Tibial artery (tissue), 4 donors: ENCODE data around the gene MRPS25.

Experiments
- DNase-seq, 2 donors: peaks; one replicate each; pipeline ENCODE4 v3.0.0-alpha.2; 2019
- H3K27ac ChIP-seq, 2 donors: fragments of 200-600 bp; sonication (generic) in 1 of 2; 1 replicate in 1 of 2; 2 replicates in 1 of 2; pipeline ENCODE4 v1.5.1; 2018 to 2019; ENCODE audit warnings: mild to moderate bottlenecking in 1 of 2
- H3K27me3 ChIP-seq, 2 donors: fragments of 200-600 bp; sonication (generic) in 1 of 2; one replicate each; pipeline versions ENCODE4 v1.5.1 to v1.6.0; 2016 to 2019
- H3K36me3 ChIP-seq, 3 donors: fragments of 200-600 bp; sonication (generic) in 2 of 3; one replicate each; pipeline ENCODE4 v1.5.1; 2016 to 2019; ENCODE audit warnings: mild to moderate bottlenecking in 2 of 3
- H3K4me1 ChIP-seq, 4 donors: fragments of 200-600 bp; sonication (generic) in 2 of 4; 1 replicate in 3 of 4; 2 replicates in 1 of 4; pipeline ENCODE4 v1.5.1; 2016 to 2019
- H3K4me3 ChIP-seq, 2 donors: fragments of 200-600 bp; sonication (generic) in 1 of 2; 1 replicate in 1 of 2; 2 replicates in 1 of 2; pipeline ENCODE4 v1.5.1; 2018 to 2019; ENCODE audit warnings: mild to moderate bottlenecking in 2 of 2
- H3K9me3 ChIP-seq, 3 donors: fragments of 200-600 bp; sonication (generic) in 1 of 3; one replicate each; pipeline ENCODE4 v1.5.1; 2016 to 2019
- intact Hi-C: fragments of 100-400 bp; cut with DNase I; formaldehyde crosslinking; loops from one replicate; pipeline ENCODE4 v1.15.0; 2023; ENCODE audit warnings: low total_unique reads
- TF ChIP-seq, protein P1 (sequence below), 2 experiments: fragments of 200-600 bp in 1 of 2; fragments of 450-650 bp in 1 of 2; IDR thresholded peaks; one replicate each; pipeline ENCODE4 v1.5.1; 2017 to 2019; ENCODE audit warnings: antibody characterized with exemption in 2 of 2, mild to moderate bottlenecking in 1 of 2, moderate library complexity in 1 of 2

MRPS25 gene

DNA sequence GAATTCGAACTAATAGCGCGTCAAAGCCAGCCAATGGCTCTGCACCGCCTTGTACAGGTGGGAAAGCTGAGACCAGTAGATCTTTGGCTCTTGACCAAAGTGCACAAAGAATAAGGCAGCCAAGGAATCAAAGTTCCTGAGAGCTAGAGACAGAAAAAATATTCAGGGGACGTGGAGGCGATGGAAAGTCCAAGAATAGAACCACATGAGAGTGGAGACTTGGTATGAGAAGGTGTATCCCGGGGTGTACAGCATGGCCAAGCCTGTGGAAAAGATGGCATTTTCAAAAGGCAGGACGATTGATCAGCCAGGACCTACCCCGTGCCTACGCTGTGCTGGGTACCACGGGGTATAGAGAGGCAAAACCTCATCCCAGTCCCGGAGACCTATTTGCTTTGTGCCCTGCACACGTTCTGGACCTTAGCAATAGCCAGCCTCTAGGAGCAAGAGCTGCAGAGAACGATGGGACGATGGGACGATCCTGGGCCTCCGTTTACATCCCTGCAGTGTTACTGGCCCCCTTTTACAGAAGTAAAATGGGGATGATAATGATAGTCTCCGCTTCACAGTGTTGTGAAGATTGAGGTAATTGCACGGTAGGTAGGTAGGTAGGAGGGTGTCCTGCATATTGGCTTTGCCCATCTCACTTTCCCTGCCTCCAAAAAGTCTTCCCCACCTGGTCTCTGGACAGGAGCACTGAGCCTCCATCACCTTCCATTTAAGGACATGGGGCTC is 34.4 kb upstream of the MRPS25 start:
- H3K27ac ChIP-seq: peak overlapping the region; percentile 88 to 89
- H3K36me3 ChIP-seq: peaks cover 15 to 17% (median 16%) of the 10 kb centered on the region in 3 donors
- no peak for DNase-seq
- H3K4me3 ChIP-seq: peak overlapping the region; percentile 78 to 87
- intact Hi-C loops: no loop called here
- H3K4me1 ChIP-seq: peaks cover 0 to 62% (median 41%) of the 10 kb centered on the region in 4 donors
- no peaks in the 10 kb centered on the region for H3K9me3 ChIP-seq
- no peaks in the 10 kb centered on the region for H3K27me3 ChIP-seq
- TF ChIP-seq, protein P1, sequence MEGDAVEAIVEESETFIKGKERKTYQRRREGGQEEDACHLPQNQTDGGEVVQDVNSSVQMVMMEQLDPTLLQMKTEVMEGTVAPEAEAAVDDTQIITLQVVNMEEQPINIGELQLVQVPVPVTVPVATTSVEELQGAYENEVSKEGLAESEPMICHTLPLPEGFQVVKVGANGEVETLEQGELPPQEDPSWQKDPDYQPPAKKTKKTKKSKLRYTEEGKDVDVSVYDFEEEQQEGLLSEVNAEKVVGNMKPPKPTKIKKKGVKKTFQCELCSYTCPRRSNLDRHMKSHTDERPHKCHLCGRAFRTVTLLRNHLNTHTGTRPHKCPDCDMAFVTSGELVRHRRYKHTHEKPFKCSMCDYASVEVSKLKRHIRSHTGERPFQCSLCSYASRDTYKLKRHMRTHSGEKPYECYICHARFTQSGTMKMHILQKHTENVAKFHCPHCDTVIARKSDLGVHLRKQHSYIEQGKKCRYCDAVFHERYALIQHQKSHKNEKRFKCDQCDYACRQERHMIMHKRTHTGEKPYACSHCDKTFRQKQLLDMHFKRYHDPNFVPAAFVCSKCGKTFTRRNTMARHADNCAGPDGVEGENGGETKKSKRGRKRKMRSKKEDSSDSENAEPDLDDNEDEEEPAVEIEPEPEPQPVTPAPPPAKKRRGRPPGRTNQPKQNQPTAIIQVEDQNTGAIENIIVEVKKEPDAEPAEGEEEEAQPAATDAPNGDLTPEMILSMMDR (IDR thresholded peaks at IDR 0.05): no peak

DNA sequence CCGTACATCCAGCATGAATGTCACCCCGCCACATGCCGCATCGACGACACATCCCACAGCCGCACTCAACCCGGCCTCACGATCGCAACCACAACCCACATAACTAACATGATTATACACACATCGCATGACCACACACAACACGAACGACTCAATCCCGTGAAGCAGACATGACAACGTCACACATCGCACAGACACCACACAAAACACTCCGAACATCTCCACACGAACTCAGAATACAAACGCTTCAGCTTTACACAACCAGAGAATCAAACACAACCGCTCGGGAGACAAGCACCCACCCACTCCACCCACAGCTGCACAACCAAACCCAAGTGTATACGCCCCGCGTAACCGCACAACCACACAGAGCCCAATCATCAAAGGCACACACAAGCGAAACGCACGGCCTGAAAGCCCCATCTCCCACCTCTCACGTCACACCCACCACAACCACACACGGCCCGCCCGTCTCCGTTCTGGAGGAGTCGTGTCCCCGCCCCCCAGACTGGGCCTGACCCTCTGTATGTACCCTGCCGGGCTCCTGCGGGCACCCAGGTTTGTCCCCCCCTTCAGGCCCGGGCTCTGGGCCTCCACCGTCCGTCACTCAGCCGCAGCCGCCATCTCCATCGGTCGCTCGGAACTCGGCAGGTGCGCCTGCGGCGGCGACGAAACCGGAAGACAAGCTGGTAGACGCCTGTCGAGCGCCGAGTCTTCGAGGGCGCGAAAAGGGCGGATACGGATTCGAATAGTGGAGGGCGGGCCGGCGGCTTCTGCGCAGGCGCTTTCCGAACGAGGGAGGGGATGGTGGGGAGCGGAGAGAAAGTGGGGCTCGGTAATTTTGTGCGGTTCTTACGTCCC is 33.6 kb upstream of the MRPS25 start, which contains the start of gene RBSN:
Gene RBSN (minus strand): TSS at position 646 of the 861 bp plus-strand sequence. CDS start 3,028 bp downstream, outside the sequence.
- Histone ChIP-seq H3K4me1 (peaks cover 0 to 70% (median 48%) of the 10 kb centered on the region in 4 donors), H3K36me3 (peaks cover 15 to 25% (median 16%) of the 10 kb centered on the region in 3 donors), H3K27ac (peak within 1 kb of the TSS; percentile 88 to 89), H3K9me3 (no peaks in the 10 kb centered on the region), H3K27me3 (no peaks in the 10 kb centered on the region), H3K4me3 (peak within 1 kb of the TSS; percentile 78 to 87)
- intact Hi-C loops: no loop called here
- TF ChIP-seq, protein P1 (IDR thresholded peaks at IDR 0.05): no peak
- DNase-seq: peak; percentile 95 to 97

DNA sequence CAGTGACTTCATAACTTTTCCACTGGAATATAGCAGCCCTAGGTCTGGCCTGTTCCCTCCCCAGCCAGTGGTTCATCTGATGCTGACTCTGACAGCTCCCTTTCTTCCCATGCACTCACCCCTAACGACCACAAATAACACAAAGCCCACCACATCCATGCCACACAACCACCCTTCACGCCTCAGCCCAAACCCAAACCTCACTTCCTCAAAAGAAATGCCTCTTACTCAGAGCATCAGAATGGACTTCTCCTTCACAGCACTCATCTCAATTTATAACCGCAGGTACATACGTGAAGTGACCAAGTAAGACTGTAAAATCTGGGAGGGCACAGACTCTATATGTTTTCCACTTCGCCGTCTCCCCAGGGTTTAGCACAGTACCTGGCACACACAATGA is 32.8 kb upstream of the MRPS25 start:
- peaks cover 15 to 29% (median 18%) of the 10 kb centered on the region in 3 donors for H3K36me3 ChIP-seq
- no peaks in the 10 kb centered on the region for H3K27me3 ChIP-seq
- no peak for DNase-seq
- intact Hi-C loops: no loop called here
- H3K4me1 ChIP-seq: peaks cover 0 to 74% (median 49%) of the 10 kb centered on the region in 4 donors
- H3K9me3 ChIP-seq: no peaks in the 10 kb centered on the region
- H3K27ac ChIP-seq: peak overlapping the region; percentile 12 to 88
- H3K4me3 ChIP-seq: peak overlapping the region; percentile 78 to 87
- TF ChIP-seq, protein P1 (IDR thresholded peaks at IDR 0.05): no peak

DNA sequence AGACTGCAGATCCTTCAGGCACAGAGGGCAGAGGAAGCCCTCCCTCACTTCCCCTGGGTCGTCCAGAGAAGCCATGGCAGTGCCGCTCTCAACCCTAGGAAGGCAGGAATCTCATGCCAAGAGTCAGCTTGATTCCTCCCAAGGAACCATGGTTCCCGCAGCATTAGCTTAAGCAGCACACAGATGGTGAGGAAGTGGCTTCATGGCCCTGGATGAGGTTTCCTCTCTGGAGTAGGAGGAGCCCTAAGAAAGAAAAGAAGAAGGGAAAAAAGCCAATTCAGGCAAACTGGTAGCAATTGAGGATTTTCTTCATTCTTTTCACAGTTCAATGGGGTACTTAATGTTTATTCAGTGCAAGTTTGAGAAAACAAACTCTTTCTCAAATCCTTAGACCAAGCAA is 30.9 kb upstream of the MRPS25 start:
- Histone ChIP-seq H3K4me3 (no peak overlapping the region), H3K9me3 (no peaks in the 10 kb centered on the region), H3K27ac (peak overlapping the region in 1 of 2 donors; percentile 66), H3K36me3 (peaks cover 19 to 41% (median 31%) of the 10 kb centered on the region in 3 donors), H3K4me1 (peaks cover 0 to 62% (median 34%) of the 10 kb centered on the region in 4 donors), H3K27me3 (no peaks in the 10 kb centered on the region)
- TF ChIP-seq, protein P1 (IDR thresholded peaks at IDR 0.05): no peak
- intact Hi-C loops: no loop called here
- no peak for DNase-seq

DNA sequence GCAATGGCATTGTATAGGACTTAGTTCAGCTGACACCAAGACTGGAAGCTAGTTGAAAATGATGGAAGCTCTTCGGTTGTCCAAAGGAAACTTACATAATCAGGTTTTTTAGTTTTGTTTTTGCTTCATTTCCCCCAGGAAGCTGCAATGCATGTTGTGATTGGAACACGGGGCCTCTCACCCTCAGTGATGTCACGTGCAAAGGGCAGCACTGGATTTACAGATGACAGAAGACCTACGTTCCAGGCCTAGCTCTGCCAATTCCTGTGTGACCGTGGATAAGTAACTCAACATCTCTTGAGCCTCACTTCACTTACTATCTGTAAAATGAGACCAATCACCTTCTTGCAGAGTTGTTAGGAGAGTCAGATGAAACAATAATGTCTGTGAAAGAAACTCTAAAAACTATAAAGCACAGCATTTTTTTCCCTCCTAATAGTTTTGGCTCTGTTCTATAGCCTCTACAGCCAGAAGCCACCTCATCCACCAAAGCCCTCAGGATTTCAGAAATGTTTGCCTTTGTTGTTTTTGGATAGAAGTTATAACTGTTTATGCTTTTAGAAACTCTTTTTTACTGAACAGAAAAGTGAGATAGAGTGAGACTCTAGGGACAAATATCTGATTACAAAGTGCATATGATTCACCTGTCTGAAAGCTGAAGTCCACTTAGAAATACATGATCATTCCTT is 29.2 kb upstream of the MRPS25 start:
- DNase-seq: peak; percentile 58 to 81
- intact Hi-C loops: no loop called here
- peaks cover 33 to 56% (median 41%) of the 10 kb centered on the region in 3 donors for H3K36me3 ChIP-seq
- TF ChIP-seq, protein P1 (IDR thresholded peaks at IDR 0.05): no peak
- no peaks in the 10 kb centered on the region for H3K27me3 ChIP-seq
- H3K9me3 ChIP-seq: no peaks in the 10 kb centered on the region
- peak overlapping the region; percentile 45 to 66 for H3K27ac ChIP-seq
- no peak overlapping the region for H3K4me3 ChIP-seq
- peaks cover 0 to 48% (median 28%) of the 10 kb centered on the region in 4 donors for H3K4me1 ChIP-seq
